Stimulated activated CD4-positive, alpha-beta T cell treated with anti-CD3 and anti-CD28 coated beads, Interleukin-2, amount 100 ng/mL, for 48 hours (primary cell): ENCODE results near the gene TAF1A.

Source experiments
- DNase-seq, 2 donors: peaks; one replicate each; pipeline ENCODE4 v3.0.0-alpha.2; 2020

Gene TAF1A

GRCh38 chr1:222594789-222595188 is 5.1 kb upstream of the TAF1A start:
- no peak for DNase-seq

- no peak for DNase-seq
These were observed 2.4 kb upstream of the TAF1A start for GRCh38 chr1:222592171-222592570.

GRCh38 chr1:222588135-222588534 is 1.6 kb downstream of the TAF1A start:
- DNase-seq, result no peak

- DNase-seq, result no peak
These were observed 2.9 kb downstream of the TAF1A start for GRCh38 chr1:222586842-222587241.

- no peak for DNase-seq
These were observed 6.7 kb downstream of the TAF1A start for GRCh38 chr1:222583079-222583478.

- no peak for DNase-seq
These were observed 7.5 kb downstream of the TAF1A start for GRCh38 chr1:222582099-222582774.

- no peak for DNase-seq
These were observed 10.4 kb downstream of the TAF1A start for GRCh38 chr1:222579316-222579715.

GRCh38 chr1:222570837-222571236 is 18.9 kb downstream of the TAF1A start:
- no peak for DNase-seq

GRCh38 chr1:222561656-222562055 is 28.1 kb downstream of the TAF1A start:
- DNase-seq, result no peak

GRCh38 chr1:222557574-222557973 is 32.2 kb downstream of the TAF1A start:
- no peak for DNase-seq

- no peak for DNase-seq
These were observed 32.6 kb downstream of the TAF1A start for GRCh38 chr1:222557148-222557547.

- no peak for DNase-seq
These were observed 33.6 kb downstream of the TAF1A start for GRCh38 chr1:222555992-222556615.

- DNase-seq, result no peak
These were observed 35.6 kb downstream of the TAF1A start for GRCh38 chr1:222554177-222554576.

GRCh38 chr1:222552882-222553281 is 36.9 kb downstream of the TAF1A start:
- no peak for DNase-seq

- no peak for DNase-seq
These were observed 41.6 kb downstream of the TAF1A start, which contains the start of gene HHIPL2 for GRCh38 chr1:222547944-222548671. Gene HHIPL2 (minus strand): TSS chr1:222548104. CDS start chr1:222548044, 60 bp downstream.

- no peak for DNase-seq
These were observed 42.5 kb downstream of the TAF1A start for GRCh38 chr1:222547260-222547614.

- no peak for DNase-seq
These were observed 43.0 kb downstream of the TAF1A start for GRCh38 chr1:222546548-222547259.

- DNase-seq, result no peak
These were observed 43.6 kb downstream of the TAF1A start for GRCh38 chr1:222546091-222546490.

GRCh38 chr1:222543817-222544216 is 45.9 kb downstream of the TAF1A start:
- DNase-seq, result no peak

GRCh38 chr1:222540598-222540995 is 49.1 kb downstream of the TAF1A start:
- DNase-seq, result no peak

GRCh38 chr1:222539951-222540597 is 49.7 kb downstream of the TAF1A start:
- DNase-seq, result no peak

- DNase-seq, result no peak
These were observed 54.3 kb downstream of the TAF1A start for GRCh38 chr1:222535455-222535854.

- DNase-seq, result no peak
These were observed 58.9 kb downstream of the TAF1A start for GRCh38 chr1:222530852-222531251.
